Endothelial cell of umbilical vein (primary cell): ENCODE results near the gene ZNF280D. TPM values are rescaled to one million over a fixed set of nuclear protein-coding genes. Genes with fewer than 3 reads are reported as not detected.
A peak's percentile ranks its signal among the peaks of the same experiment; 100 is the strongest.

Experiments used
- BruUV-seq: library from RNA; stranded (reverse); fragments of 400-500 nt; replicated peaks from 2 replicates; lab custom pipeline; 2021; lab: Mats Ljungman, UMichigan
- CTCF ChIA-PET: fragments of 300-600, 350-600 bp; sonication (Branson Sonifier 250); formaldehyde crosslinking; loops from one replicate; lab custom pipeline; 2021; ENCODE audit warnings: antibody characterized with exemption, inconsistent platforms; lab: Charles Lee
- POLR2A ChIA-PET: fragments of 300-600, 350-600 bp; sonication (Branson Sonifier 250); formaldehyde crosslinking; loops from one replicate; lab custom pipeline; 2021; ENCODE audit warnings: antibody characterized with exemption, inconsistent platforms; lab: Charles Lee
- DNase-seq: peaks from one replicate; pipeline ENCODE4 v3.0.0-alpha.2; 2011; ENCODE audit warnings: low read depth, low spot score
- FAIRE-seq: peaks from 2 replicates; lab custom pipeline; 2011; peaks lifted over from hg19 to GRCh38; lab: Jason Lieb, UNC
- H2AFZ ChIP-seq: 2 replicates; pipeline ENCODE4 v1.6.0; 2012; ENCODE audit warnings: low read depth, low read length, control low read depth, inconsistent platforms
- H3K27ac ChIP-seq: 2 replicates; pipeline ENCODE4 v1.5.1; 2011; ENCODE audit warnings: low read depth, mild to moderate bottlenecking, control low read depth, low read length, moderate library complexity; ENCODE audit not compliant: insufficient read depth
- H3K27me3 ChIP-seq, 2 experiments: 2 replicates each; pipeline versions ENCODE4 v1.6.0 to v1.6.1; 2011; ENCODE audit warnings: low read length in 2 of 2, mixed read lengths in 1 of 2; ENCODE audit not compliant: control insufficient read depth in 2 of 2, insufficient read depth in 2 of 2
- H3K36me3 ChIP-seq, 2 experiments: 2 replicates in 1 of 2; 3 replicates in 1 of 2; pipeline ENCODE4 v1.5.1; 2011; ENCODE audit warnings: low read length in 2 of 2, mild to moderate bottlenecking in 1 of 2, moderate library complexity in 1 of 2; ENCODE audit not compliant: control insufficient read depth in 2 of 2, insufficient read depth in 2 of 2; ENCODE audit errors: extremely low read depth in 1 of 2
- H3K4me1 ChIP-seq: 3 replicates; pipeline ENCODE4 v1.5.1; 2011; ENCODE audit warnings: mild to moderate bottlenecking, low read length; ENCODE audit not compliant: control insufficient read depth, insufficient read depth; ENCODE audit errors: extremely low read depth
- H3K4me2 ChIP-seq: 2 replicates; pipeline ENCODE4 v1.6.1; 2011; ENCODE audit warnings: low read length, control low read depth, mixed read lengths; ENCODE audit not compliant: insufficient read depth
- H3K4me3 ChIP-seq, 3 experiments: fragments of 200-600 bp in 1 of 3; sonication (generic), shearing (Covaris generic) in 1 of 3; replicated peaks in 1 of 3; 2 replicates each; pipeline ENCODE4 v1.5.1; 2011 to 2016; ENCODE audit warnings: control low read depth in 3 of 3, low read length in 3 of 3, mild to moderate bottlenecking in 2 of 3, inconsistent platforms in 1 of 3, low read depth in 1 of 3, moderate library complexity in 1 of 3; ENCODE audit not compliant: insufficient read depth in 1 of 3
- H3K79me2 ChIP-seq: 2 replicates; pipeline ENCODE4 v1.6.0; 2012; ENCODE audit warnings: low read length, inconsistent platforms; ENCODE audit not compliant: control insufficient read depth, insufficient read depth
- H3K9ac ChIP-seq: replicated peaks from 2 replicates; pipeline ENCODE3; 2011; ENCODE audit warnings: low read length, control low read depth; ENCODE audit not compliant: insufficient read depth; ENCODE audit errors: extremely low read depth
- H3K9me1 ChIP-seq: replicated peaks from 3 replicates; pipeline ENCODE4 v1.6.0; 2011; ENCODE audit warnings: mild to moderate bottlenecking, low read length; ENCODE audit not compliant: control insufficient read depth, insufficient read depth; ENCODE audit errors: extremely low read depth
- H3K9me3 ChIP-seq: replicated peaks from 2 replicates; pipeline ENCODE4 v1.5.1; 2012; ENCODE audit warnings: low read length, inconsistent platforms; ENCODE audit not compliant: control insufficient read depth, insufficient read depth
- H4K20me1 ChIP-seq: replicated peaks from 2 replicates; pipeline ENCODE3; 2011; ENCODE audit warnings: mild to moderate bottlenecking, low read length; ENCODE audit not compliant: control insufficient read depth, insufficient read depth; ENCODE audit errors: extremely low read depth
- CTCF ChIP-seq, 2 donors: IDR thresholded peaks; 1 replicate in 1 of 2; 2 replicates in 1 of 2; pipeline ENCODE4 v1.5.1; 2011; ENCODE audit warnings: low read length in 2 of 2, mild to moderate bottlenecking in 2 of 2, moderate library complexity in 2 of 2, control low read depth in 1 of 2, inconsistent platforms in 1 of 2, low read depth in 1 of 2; ENCODE audit not compliant: insufficient read depth in 1 of 2; ENCODE audit errors: extremely low read depth in 1 of 2
- EZH2 ChIP-seq: IDR thresholded peaks from 2 replicates; pipeline ENCODE4 v1.6.1; 2012; ENCODE audit warnings: borderline replicate concordance, low read depth, mild to moderate bottlenecking, moderate library complexity, low read length, inconsistent platforms; ENCODE audit not compliant: severe bottlenecking
- FOS ChIP-seq: IDR thresholded peaks from 2 replicates; pipeline ENCODE4 v1.6.1; 2011; ENCODE audit warnings: mild to moderate bottlenecking, low read length, moderate library complexity, borderline replicate concordance; ENCODE audit not compliant: insufficient read depth
- GATA2 ChIP-seq: IDR thresholded peaks from 2 replicates; pipeline ENCODE4 v1.7.0; 2011; ENCODE audit warnings: low read depth, mild to moderate bottlenecking, moderate library complexity, mixed read lengths, low read length; ENCODE audit not compliant: insufficient read length, insufficient read depth
- JUN ChIP-seq: IDR thresholded peaks from 2 replicates; pipeline ENCODE4 v1.6.1; 2011; ENCODE audit warnings: borderline replicate concordance, low read depth; ENCODE audit not compliant: insufficient read length, insufficient read depth
- MAX ChIP-seq: IDR thresholded peaks from 2 replicates; pipeline ENCODE4 v1.6.1; 2011; ENCODE audit not compliant: insufficient read depth, insufficient read length
- MYC ChIP-seq: IDR thresholded peaks from one replicate; pipeline ENCODE4 v1.6.1; 2011; ENCODE audit warnings: mild to moderate bottlenecking, low read depth, low read length
- POLR2A ChIP-seq: IDR thresholded peaks from 2 replicates; pipeline ENCODE4 v1.6.1; 2012; ENCODE audit warnings: low read depth, mild to moderate bottlenecking, control low read depth, low read length
- POLR2AphosphoS5 ChIP-seq: IDR thresholded peaks from 2 replicates; pipeline ENCODE4 v1.6.1; 2012; ENCODE audit warnings: low read depth, mild to moderate bottlenecking, control low read depth, low read length, moderate library complexity; ENCODE audit not compliant: insufficient read depth
- dilution Hi-C: fragments of 300-500 bp; cut with MboI; formaldehyde crosslinking; loops from one replicate; pipeline ENCODE4 v1.15.0; 2019; ENCODE audit warnings: low sequenced_read_pairs; ENCODE audit not compliant: extremely low pct_ligation_motif_present
- intact Hi-C: fragments of 100-400 bp; cut with micrococcal nuclease; formaldehyde crosslinking; loops from one replicate; pipeline ENCODE4 v1.10.0; 2022
- polyA plus RNA-seq, 4 experiments: library from polyadenylated mRNA; depleted of rRNA in 3 of 4; stranded (reverse) in 3 of 4; unstranded in 1 of 4; fragments of >200 nt; gene quantifications; 2 replicates each; pipeline versions ENCODE4 v1.2.1 to v1.2.3, GENCODE V29; 2011 to 2012; ENCODE audit warnings: missing spikeins in 1 of 4
- total RNA-seq: library from RNA; stranded (reverse); gene quantifications from 2 replicates; pipeline ENCODE4 v1.2.3, GENCODE V29; 2021

ZNF280D gene
- total and polyA plus RNA-seq, 2 donors (not counting 3 experiments of a cell fraction or from before 2014, with no cell fraction given) = 9.6 to 42.1 TPM

GRCh38 chr15:56631765-56632164 lies 101.5 kb downstream of the ZNF280D start:
- Histone ChIP-seq H3K27ac (no peak overlapping the region), H3K79me2 (no peaks in the 10 kb centered on the region), H3K9me3 (no peaks in the 10 kb centered on the region), H4K20me1 (no peaks in the 10 kb centered on the region), H3K9ac (no peak overlapping the region), H2AFZ (no peak overlapping the region), H3K9me1 (peaks cover 3% of the 10 kb centered on the region), H3K27me3 (no peaks in the 10 kb centered on the region), H3K4me1 (peaks cover 4% of the 10 kb centered on the region), H3K36me3 (no peaks in the 10 kb centered on the region), H3K4me3 (no peak overlapping the region), H3K4me2 (peak overlapping the region; percentile 22)
- intact Hi-C loops = no loop called here
- dilution Hi-C loops = no loop called here
- FAIRE-seq (no peak), DNase-seq (peak; percentile 11)
- CTCF ChIA-PET = no interaction called here
- POLR2A ChIA-PET = no interaction called here
- TF ChIP-seq POLR2AphosphoS5 = no peak
- TF ChIP-seq MYC = no peak
- TF ChIP-seq MAX = no peak
- TF ChIP-seq FOS = no peak
- no TSS peak for BruUV-seq

GRCh38 chr15:56628893-56629532 lies 104.3 kb downstream of the ZNF280D start:
- Histone ChIP-seq H3K27ac (no peak overlapping the region), H3K79me2 (no peaks in the 10 kb centered on the region), H3K9me3 (no peaks in the 10 kb centered on the region), H3K4me1 (peaks cover 4% of the 10 kb centered on the region), H3K4me3 (no peak overlapping the region), H3K4me2 (no peak overlapping the region), H4K20me1 (no peaks in the 10 kb centered on the region), H3K9ac (no peak overlapping the region), H3K27me3 (no peaks in the 10 kb centered on the region), H2AFZ (no peak overlapping the region), H3K9me1 (peaks cover 3% of the 10 kb centered on the region), H3K36me3 (no peaks in the 10 kb centered on the region)
- intact Hi-C loops (no loop called here), dilution Hi-C loops (no loop called here)
- POLR2A ChIA-PET = interaction anchor here (0.5 kb wide), 1 partner anchor 8 kb away, joined by 3 read pairs; no protein-coding TSS in a partner anchor
- TF ChIP-seq CTCF (IDR thresholded peaks at IDR 0.05; ENCODE audit: extremely low read depth in 1 of 2, insufficient read depth in 1 of 2, low read depth in 1 of 2, low read length in 2 of 2) (no peak), POLR2AphosphoS5 (no peak), GATA2 (no peak), MAX (no peak), FOS (no peak), POLR2A (no peak), MYC (no peak), EZH2 (no peak), JUN (no peak)
- FAIRE-seq (no peak), DNase-seq (no peak)
- CTCF ChIA-PET = interaction anchor here (0.9 to 1.6 kb wide), 4 partner anchors 10 to 110 kb away, joined by 3 to 4 read pairs (median 3); no protein-coding TSS in a partner anchor
- no TSS peak for BruUV-seq
